Measurements from ENCODE around the gene PRKCZ. TPM values are rescaled to one million over a fixed set of nuclear protein-coding genes. Genes with fewer than 3 reads are reported as not detected.
A peak's percentile ranks its signal among the peaks of the same experiment; 100 is the strongest.

Gene PRKCZ
- total and polyA plus RNA-seq, 9 of the 15 experiments (the other 6 are each of a cell fraction or from before 2014, with no cell fraction given): 0.07 to 3.1 (median 1.3) TPM

DNA sequence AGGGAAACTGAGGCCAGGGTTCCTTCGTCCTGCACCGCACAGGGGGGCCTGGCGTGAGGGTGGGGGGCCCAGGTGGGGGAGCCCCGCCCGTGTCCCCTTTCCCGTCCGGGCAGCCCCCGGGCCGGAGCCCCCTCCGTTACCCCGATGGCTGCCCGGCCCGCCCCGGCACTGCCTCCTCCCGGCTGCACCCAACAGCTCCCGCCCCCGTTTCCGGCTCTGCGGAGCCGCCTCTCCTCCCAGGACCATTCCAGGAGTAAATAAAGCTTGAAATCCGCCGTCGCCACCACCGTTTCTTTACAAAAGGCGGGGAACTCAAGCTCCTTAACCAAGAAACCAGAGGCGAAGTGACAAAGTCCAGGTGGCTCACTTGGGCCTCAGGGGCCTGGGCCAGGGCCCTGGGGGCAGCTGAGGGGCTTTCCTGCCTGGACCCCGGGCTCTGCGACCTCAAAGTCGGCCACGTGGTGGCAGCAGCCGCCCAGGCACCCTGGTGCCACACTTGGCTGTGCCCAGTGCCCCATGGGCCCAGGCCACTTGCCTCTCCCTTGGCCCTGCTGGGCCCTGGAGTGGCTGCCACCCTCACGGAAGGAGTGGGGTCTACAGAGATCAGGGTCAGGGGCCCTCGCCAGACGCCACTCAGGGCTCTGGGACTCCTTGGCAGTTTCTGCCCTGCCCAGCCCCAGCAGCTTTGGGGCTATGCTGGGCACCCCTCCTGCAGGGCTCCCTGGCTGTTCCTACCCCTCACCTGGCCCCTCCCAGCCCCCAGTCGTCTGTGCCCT lies 144.9 kb downstream of the PRKCZ start (continued):
- TF ChIP-seq RB1 (IDR thresholded peaks at IDR 0.05; ENCODE audit: low read depth) (peak; percentile 89), ZNF384 (IDR thresholded peaks at IDR 0.05; ENCODE audit: low read depth, low read length) (no peak), ZNF134 (CRISPR knock-in tag; conservative IDR thresholded peaks at IDR 0.05) (peak; percentile 28; the same call in 1 of the 2 replicates), HCFC1 (IDR thresholded peaks at IDR 0.05; ENCODE audit: low read depth, low read length) (0 out of 2 replicates have a peak, but pooled peaks have one; percentile 39), EZH2 (IDR thresholded peaks at IDR 0.05; ENCODE audit: borderline replicate concordance, low read depth, low read length) (no peak), FOS (IDR thresholded peaks at IDR 0.05; ENCODE audit: extremely low read depth, insufficient read length) (no peak), SMC3 (conservative IDR thresholded peaks at IDR 0.05; ENCODE audit: insufficient read depth, low read depth, low read length) (peak; percentile 91), HDAC8 (tag; IDR thresholded peaks at IDR 0.05) (peak; percentile 27; the same call in 1 of the 2 replicates), KAT7 (CRISPR knock-in tag; IDR thresholded peaks at IDR 0.05; ENCODE audit: borderline replicate concordance) (peak; percentile 75; the same call in 1 of the 2 replicates), SIN3B (IDR thresholded peaks at IDR 0.05; ENCODE audit: low read depth) (peak; percentile 94), PHF8 (IDR thresholded peaks at IDR 0.05; ENCODE audit: borderline replicate concordance, low read length) (peak; percentile 60; the same call in 1 of the 2 replicates), FOXA3 (CRISPR knock-in tag; conservative IDR thresholded peaks at IDR 0.05 in 1 of 2, IDR thresholded peaks at IDR 0.05 in 1 of 2) (peak in 1 of 2 experiments; percentile 59; a peak in 1 of 4 replicates), XRCC5 (IDR thresholded peaks at IDR 0.05; ENCODE audit: low read depth, low read length) (peak; percentile 96), ELK3 (CRISPR knock-in tag; IDR thresholded peaks at IDR 0.05) (no peak)
- TF ChIP-seq, protein P1, sequence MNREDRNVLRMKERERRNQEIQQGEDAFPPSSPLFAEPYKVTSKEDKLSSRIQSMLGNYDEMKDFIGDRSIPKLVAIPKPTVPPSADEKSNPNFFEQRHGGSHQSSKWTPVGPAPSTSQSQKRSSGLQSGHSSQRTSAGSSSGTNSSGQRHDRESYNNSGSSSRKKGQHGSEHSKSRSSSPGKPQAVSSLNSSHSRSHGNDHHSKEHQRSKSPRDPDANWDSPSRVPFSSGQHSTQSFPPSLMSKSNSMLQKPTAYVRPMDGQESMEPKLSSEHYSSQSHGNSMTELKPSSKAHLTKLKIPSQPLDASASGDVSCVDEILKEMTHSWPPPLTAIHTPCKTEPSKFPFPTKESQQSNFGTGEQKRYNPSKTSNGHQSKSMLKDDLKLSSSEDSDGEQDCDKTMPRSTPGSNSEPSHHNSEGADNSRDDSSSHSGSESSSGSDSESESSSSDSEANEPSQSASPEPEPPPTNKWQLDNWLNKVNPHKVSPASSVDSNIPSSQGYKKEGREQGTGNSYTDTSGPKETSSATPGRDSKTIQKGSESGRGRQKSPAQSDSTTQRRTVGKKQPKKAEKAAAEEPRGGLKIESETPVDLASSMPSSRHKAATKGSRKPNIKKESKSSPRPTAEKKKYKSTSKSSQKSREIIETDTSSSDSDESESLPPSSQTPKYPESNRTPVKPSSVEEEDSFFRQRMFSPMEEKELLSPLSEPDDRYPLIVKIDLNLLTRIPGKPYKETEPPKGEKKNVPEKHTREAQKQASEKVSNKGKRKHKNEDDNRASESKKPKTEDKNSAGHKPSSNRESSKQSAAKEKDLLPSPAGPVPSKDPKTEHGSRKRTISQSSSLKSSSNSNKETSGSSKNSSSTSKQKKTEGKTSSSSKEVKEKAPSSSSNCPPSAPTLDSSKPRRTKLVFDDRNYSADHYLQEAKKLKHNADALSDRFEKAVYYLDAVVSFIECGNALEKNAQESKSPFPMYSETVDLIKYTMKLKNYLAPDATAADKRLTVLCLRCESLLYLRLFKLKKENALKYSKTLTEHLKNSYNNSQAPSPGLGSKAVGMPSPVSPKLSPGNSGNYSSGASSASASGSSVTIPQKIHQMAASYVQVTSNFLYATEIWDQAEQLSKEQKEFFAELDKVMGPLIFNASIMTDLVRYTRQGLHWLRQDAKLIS (CRISPR knock-in tag; IDR thresholded peaks at IDR 0.05): peak; percentile 68; the same call in 1 of the 2 replicates
- TF ChIP-seq, protein P2, sequence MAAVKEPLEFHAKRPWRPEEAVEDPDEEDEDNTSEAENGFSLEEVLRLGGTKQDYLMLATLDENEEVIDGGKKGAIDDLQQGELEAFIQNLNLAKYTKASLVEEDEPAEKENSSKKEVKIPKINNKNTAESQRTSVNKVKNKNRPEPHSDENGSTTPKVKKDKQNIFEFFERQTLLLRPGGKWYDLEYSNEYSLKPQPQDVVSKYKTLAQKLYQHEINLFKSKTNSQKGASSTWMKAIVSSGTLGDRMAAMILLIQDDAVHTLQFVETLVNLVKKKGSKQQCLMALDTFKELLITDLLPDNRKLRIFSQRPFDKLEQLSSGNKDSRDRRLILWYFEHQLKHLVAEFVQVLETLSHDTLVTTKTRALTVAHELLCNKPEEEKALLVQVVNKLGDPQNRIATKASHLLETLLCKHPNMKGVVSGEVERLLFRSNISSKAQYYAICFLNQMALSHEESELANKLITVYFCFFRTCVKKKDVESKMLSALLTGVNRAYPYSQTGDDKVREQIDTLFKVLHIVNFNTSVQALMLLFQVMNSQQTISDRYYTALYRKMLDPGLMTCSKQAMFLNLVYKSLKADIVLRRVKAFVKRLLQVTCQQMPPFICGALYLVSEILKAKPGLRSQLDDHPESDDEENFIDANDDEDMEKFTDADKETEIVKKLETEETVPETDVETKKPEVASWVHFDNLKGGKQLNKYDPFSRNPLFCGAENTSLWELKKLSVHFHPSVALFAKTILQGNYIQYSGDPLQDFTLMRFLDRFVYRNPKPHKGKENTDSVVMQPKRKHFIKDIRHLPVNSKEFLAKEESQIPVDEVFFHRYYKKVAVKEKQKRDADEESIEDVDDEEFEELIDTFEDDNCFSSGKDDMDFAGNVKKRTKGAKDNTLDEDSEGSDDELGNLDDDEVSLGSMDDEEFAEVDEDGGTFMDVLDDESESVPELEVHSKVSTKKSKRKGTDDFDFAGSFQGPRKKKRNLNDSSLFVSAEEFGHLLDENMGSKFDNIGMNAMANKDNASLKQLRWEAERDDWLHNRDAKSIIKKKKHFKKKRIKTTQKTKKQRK (IDR thresholded peaks at IDR 0.05; ENCODE audit: borderline replicate concordance, low read depth, low read length): no peak
- TF ChIP-seq, protein P3, sequence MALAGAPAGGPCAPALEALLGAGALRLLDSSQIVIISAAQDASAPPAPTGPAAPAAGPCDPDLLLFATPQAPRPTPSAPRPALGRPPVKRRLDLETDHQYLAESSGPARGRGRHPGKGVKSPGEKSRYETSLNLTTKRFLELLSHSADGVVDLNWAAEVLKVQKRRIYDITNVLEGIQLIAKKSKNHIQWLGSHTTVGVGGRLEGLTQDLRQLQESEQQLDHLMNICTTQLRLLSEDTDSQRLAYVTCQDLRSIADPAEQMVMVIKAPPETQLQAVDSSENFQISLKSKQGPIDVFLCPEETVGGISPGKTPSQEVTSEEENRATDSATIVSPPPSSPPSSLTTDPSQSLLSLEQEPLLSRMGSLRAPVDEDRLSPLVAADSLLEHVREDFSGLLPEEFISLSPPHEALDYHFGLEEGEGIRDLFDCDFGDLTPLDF (CRISPR knock-in tag; IDR thresholded peaks at IDR 0.05): peak; percentile 64
